Natural killer cell (primary cell): Measurements from ENCODE around the gene ZNF816. TPM values are rescaled to one million over a fixed set of nuclear protein-coding genes. Genes with fewer than 3 reads are reported as not detected.

Experiments used
- ATAC-seq, 3 donors: fragments of 150-1000 bp in 2 of 3; fragments of 200-7000 bp in 1 of 3; cut with Tn5 transposase; 1 replicate in 1 of 3; 2 replicates in 2 of 3; pipeline ENCODE4 v1.10.0; 2021; ENCODE audit warnings: mild to moderate bottlenecking in 2 of 3, moderate library complexity in 2 of 3
- DNase-seq, 2 donors: peaks; one replicate each; pipeline versions ENCODE4 v3.0.0 to v3.0.0-alpha.2; 2013 to 2021; ENCODE audit warnings: mixed read lengths in 1 of 2
- H3K27ac ChIP-seq: one replicate; pipeline ENCODE4 v1.5.1; 2013; ENCODE audit warnings: mild to moderate bottlenecking, low read length
- H3K27me3 ChIP-seq: one replicate; pipeline ENCODE4 v1.6.1; 2013; ENCODE audit warnings: low read length; ENCODE audit not compliant: control insufficient read depth, insufficient read depth
- H3K36me3 ChIP-seq: one replicate; pipeline ENCODE4 v1.6.1; 2013; ENCODE audit warnings: low read length; ENCODE audit not compliant: control insufficient read depth, insufficient read depth
- H3K4me1 ChIP-seq: one replicate; pipeline ENCODE4 v1.6.1; 2013; ENCODE audit warnings: low read length; ENCODE audit not compliant: control insufficient read depth, insufficient read depth
- H3K4me3 ChIP-seq: one replicate; pipeline ENCODE4 v1.5.1; 2013; ENCODE audit warnings: low read length
- H3K9me3 ChIP-seq: one replicate; pipeline ENCODE4 v1.6.1; 2013; ENCODE audit warnings: low read length; ENCODE audit not compliant: control insufficient read depth, insufficient read depth
- H3K27ac Mint-ChIP-seq, 2 donors: one replicate each; pipeline ENCODE4 v1.8.0; 2022; ENCODE audit warnings: mild to moderate bottlenecking in 2 of 2, mixed read lengths in 2 of 2, moderate library complexity in 1 of 2
- H3K27me3 Mint-ChIP-seq, 2 donors: one replicate each; pipeline ENCODE4 v1.8.0; 2022; ENCODE audit warnings: low read depth in 2 of 2, mixed read lengths in 2 of 2
- H3K36me3 Mint-ChIP-seq: one replicate; pipeline ENCODE4 v1.8.0; 2022; ENCODE audit warnings: mixed read lengths
- H3K4me1 Mint-ChIP-seq, 2 donors: one replicate each; pipeline ENCODE4 v1.8.0; 2022; ENCODE audit warnings: mixed read lengths in 2 of 2
- H3K4me3 Mint-ChIP-seq: one replicate; pipeline ENCODE4 v1.8.0; 2022; ENCODE audit warnings: mild to moderate bottlenecking, moderate library complexity, mixed read lengths
- H3K9me3 Mint-ChIP-seq, 2 donors: one replicate each; pipeline ENCODE4 v1.8.0; 2022; ENCODE audit warnings: mixed read lengths in 2 of 2
- WGBS: methylation state at CpG from one replicate; pipeline ENCODE4 v1.1.7; 2013; ENCODE audit warnings: missing lambda C conversion rate; ENCODE audit not compliant: insufficient coverage; 5-methylcytosine and 5-hydroxymethylcytosine counted together
- intact Hi-C: fragments of 100-400 bp; cut with micrococcal nuclease; formaldehyde crosslinking; loops from one replicate; pipeline ENCODE4 v1.14.2; 2022
- total RNA-seq, 4 donors: library from RNA; stranded (reverse); fragments of 120-200 nt in 1 of 4; gene quantifications; one replicate each; pipeline versions ENCODE4 v1.2.3 to v1.2.4, GENCODE V29; 2013 to 2022
- TF ChIP-seq, protein P1 (sequence below): fragments of 200-600 bp; IDR thresholded peaks from one replicate; pipeline ENCODE4 v1.8.0; 2022; ENCODE audit warnings: antibody characterized with exemption

Gene ZNF816
- total RNA-seq, 3 donors from 2014 or later (not counting 1 experiment from before 2014, with no cell fraction given), result 4.1 to 11.3 (median 7.7) TPM

DNA sequence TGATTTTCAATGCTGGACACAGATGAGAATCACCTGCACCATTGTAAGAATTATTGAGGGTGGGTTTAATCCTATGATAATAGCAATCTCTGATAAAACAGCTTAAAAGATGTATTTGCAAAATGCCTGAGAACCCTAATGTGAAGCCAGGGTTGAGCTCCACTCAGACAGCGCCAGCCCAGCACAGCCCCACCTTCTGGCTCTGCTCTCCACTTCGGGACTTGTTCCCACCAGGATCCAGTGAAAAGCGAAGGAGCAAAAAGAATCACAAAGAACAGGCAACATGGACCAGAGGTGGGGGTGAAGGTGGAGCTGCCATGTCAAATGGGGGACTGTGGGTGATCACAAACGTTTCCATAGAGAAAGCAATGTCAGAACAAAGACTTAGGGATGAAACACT lies 18.6 kb upstream of the ZNF816 start:
- ATAC-seq (no peak), DNase-seq (no peak)
- H3K4me1 Mint-ChIP-seq, result no peaks in the 10 kb centered on the region
- Histone ChIP-seq H3K27ac (no peak overlapping the region), H3K27me3 (no peaks in the 10 kb centered on the region), H3K4me1 (no peaks in the 10 kb centered on the region), H3K4me3 (no peak overlapping the region), H3K36me3 (no peaks in the 10 kb centered on the region), H3K9me3 (peaks cover 14% of the 10 kb centered on the region)
- H3K36me3 Mint-ChIP-seq, result peaks cover 8% of the 10 kb centered on the region
- 74% methylated on average over 4 of the region's 4 CpGs for WGBS
- intact Hi-C loops, result no loop called here
- TF ChIP-seq, protein P1, sequence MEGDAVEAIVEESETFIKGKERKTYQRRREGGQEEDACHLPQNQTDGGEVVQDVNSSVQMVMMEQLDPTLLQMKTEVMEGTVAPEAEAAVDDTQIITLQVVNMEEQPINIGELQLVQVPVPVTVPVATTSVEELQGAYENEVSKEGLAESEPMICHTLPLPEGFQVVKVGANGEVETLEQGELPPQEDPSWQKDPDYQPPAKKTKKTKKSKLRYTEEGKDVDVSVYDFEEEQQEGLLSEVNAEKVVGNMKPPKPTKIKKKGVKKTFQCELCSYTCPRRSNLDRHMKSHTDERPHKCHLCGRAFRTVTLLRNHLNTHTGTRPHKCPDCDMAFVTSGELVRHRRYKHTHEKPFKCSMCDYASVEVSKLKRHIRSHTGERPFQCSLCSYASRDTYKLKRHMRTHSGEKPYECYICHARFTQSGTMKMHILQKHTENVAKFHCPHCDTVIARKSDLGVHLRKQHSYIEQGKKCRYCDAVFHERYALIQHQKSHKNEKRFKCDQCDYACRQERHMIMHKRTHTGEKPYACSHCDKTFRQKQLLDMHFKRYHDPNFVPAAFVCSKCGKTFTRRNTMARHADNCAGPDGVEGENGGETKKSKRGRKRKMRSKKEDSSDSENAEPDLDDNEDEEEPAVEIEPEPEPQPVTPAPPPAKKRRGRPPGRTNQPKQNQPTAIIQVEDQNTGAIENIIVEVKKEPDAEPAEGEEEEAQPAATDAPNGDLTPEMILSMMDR, result no peak
- H3K4me3 Mint-ChIP-seq, result no peak overlapping the region
- H3K27me3 Mint-ChIP-seq, result peaks cover 0 to 2% of the 10 kb centered on the region in 2 donors
- peaks cover 2 to 6% of the 10 kb centered on the region in 2 donors for H3K9me3 Mint-ChIP-seq
- no peak overlapping the region for H3K27ac Mint-ChIP-seq

DNA sequence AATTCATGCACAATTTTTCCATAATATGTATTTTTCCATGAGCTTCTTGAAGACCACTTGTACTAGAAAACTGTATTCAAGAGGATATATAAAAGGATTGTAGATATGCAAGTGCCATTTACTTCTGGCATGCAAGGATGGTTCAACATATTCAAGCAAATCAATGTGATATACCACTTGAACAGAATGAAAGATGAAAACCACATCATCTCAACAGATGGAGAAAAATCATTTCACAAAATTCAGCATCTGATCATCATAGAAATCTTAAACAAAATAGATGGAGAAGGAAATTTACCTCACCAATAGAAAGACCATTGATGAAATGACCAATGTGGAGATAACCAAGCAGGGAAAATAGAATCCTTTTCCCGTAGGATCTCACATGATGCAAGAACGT lies 5.1 kb upstream of the ZNF816 start:
- H3K4me1 ChIP-seq, result peaks cover 4% of the 10 kb centered on the region
- Mint-ChIP-seq H3K27ac (no peak overlapping the region), H3K27me3 (no peaks in the 10 kb centered on the region), H3K36me3 (peaks cover 35% of the 10 kb centered on the region), H3K9me3 (peaks cover 4% of the 10 kb centered on the region in 2 donors), H3K4me3 (no peak overlapping the region), H3K4me1 (peaks cover 9 to 11% of the 10 kb centered on the region in 2 donors)
- intact Hi-C loops, result loop anchor here (10.0 kb wide), 1 partner anchor 183 kb away; the partner anchor contains the start of gene ZNF600
- ATAC-seq (no peak), DNase-seq (no peak)
- no peak overlapping the region for H3K4me3 ChIP-seq
- TF ChIP-seq, protein P1, result no peak
- no peaks in the 10 kb centered on the region for H3K27me3 ChIP-seq
- H3K27ac ChIP-seq, result no peak overlapping the region
- peaks cover 9% of the 10 kb centered on the region for H3K9me3 ChIP-seq
- WGBS, result 94% methylated on average over 2 of the region's 2 CpGs
- H3K36me3 ChIP-seq, result no peaks in the 10 kb centered on the region

DNA sequence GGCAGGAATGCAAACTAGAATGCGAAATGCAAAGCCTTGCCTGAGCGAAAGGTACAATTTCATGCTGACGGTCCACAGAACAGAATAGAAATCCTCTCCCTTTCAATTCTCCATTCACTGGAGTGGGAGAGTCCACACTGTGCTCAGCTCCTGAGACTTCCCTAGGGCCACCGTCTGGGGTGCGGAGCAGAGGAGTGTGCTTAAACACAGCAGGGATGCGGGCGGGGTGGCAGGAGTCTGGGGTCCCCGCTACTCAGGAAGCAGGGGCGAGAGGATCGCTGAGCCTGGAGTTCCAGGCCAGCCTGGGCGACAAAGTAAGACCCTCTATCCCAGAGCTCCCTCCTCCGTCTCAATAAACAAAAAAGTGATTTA lies 552 bp upstream of the ZNF816 start:
- 7% methylated on average over 12 of the region's 12 CpGs for WGBS
- Histone ChIP-seq H3K27me3 (no peaks in the 10 kb centered on the region), H3K4me3 (peak overlapping the region; percentile 68), H3K4me1 (peaks cover 14% of the 10 kb centered on the region), H3K9me3 (peaks cover 31% of the 10 kb centered on the region), H3K36me3 (peaks cover 9% of the 10 kb centered on the region), H3K27ac (peak overlapping the region; percentile 59)
- H3K27me3 Mint-ChIP-seq, result no peaks in the 10 kb centered on the region
- H3K9me3 Mint-ChIP-seq, result peaks cover 0 to 2% of the 10 kb centered on the region in 2 donors
- H3K4me1 Mint-ChIP-seq, result peaks cover 34% of the 10 kb centered on the region in 2 donors
- peak overlapping the region; percentile 93 for H3K4me3 Mint-ChIP-seq
- DNase-seq (no peak), ATAC-seq (peak in 2 of 3 donors; percentile 4 to 7)
- peaks cover 20% of the 10 kb centered on the region for H3K36me3 Mint-ChIP-seq
- intact Hi-C loops, result loop anchor here (2.0 to 10.0 kb wide), 2 partner anchors 140 to 178 kb away; partner anchors contain the start of genes ZNF160 and ZNF600
- TF ChIP-seq, protein P1, result no peak
- H3K27ac Mint-ChIP-seq, result peak overlapping the region; percentile 89 to 93

DNA sequence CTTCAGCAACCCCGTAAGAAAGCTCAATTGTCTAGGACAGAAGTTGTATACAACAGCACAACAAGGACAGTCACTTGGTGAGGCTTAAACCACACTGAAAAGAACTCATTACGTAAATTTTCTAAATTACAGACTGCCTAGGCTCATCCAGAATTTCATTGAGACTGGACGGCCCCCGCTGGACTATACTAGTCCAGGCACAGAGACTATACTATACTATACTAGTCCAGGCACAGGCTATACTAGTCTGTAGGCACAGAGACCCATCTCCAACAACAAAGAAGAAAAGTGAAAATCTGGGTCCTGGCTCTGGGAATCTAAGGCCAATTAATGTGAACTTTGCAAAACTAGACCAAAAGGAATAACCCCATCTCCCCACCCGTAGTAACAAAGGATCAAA lies 700 bp downstream of the ZNF816 start:
- DNase-seq (no peak), ATAC-seq (no peak)
- H3K4me3 Mint-ChIP-seq, result peak overlapping the region; percentile 93
- TF ChIP-seq, protein P1, result no peak
- peaks cover under 1 to 4% of the 10 kb centered on the region in 2 donors for H3K9me3 Mint-ChIP-seq
- no peaks in the 10 kb centered on the region for H3K27me3 Mint-ChIP-seq
- intact Hi-C loops, result loop anchor here (1.0 to 10.0 kb wide), 4 partner anchors 20 to 324 kb away; partner anchors contain the start of genes ZNF160, ZNF600 and ZNF83
- peaks cover 12% of the 10 kb centered on the region for H3K36me3 Mint-ChIP-seq
- peaks cover 34% of the 10 kb centered on the region in 2 donors for H3K4me1 Mint-ChIP-seq
- Histone ChIP-seq H3K4me3 (peak overlapping the region; percentile 68), H3K27me3 (no peaks in the 10 kb centered on the region), H3K9me3 (peaks cover 38% of the 10 kb centered on the region), H3K4me1 (peaks cover 14% of the 10 kb centered on the region), H3K36me3 (peaks cover 9% of the 10 kb centered on the region), H3K27ac (peak overlapping the region; percentile 66)
- WGBS, result 53% methylated on average over 5 of the region's 5 CpGs
- H3K27ac Mint-ChIP-seq, result peak overlapping the region; percentile 89 to 93
